GM12891 (cell line): ENCODE results near the gene POLR2A.

ENCODE experiments used
- PAX5 ChIP-seq: IDR thresholded peaks from 2 replicates; pipeline ENCODE4 v1.6.1; 2011; ENCODE audit warnings: low read length, moderate library complexity, mild to moderate bottlenecking; ENCODE audit not compliant: insufficient read depth, severe bottlenecking
- POLR2A ChIP-seq: IDR thresholded peaks from 2 replicates; pipeline ENCODE4 v1.6.1; 2011; ENCODE audit warnings: low read depth, low read length, control low read depth
- POLR2AphosphoS5 ChIP-seq: IDR thresholded peaks from 2 replicates; pipeline ENCODE4 v1.6.1; 2011; ENCODE audit warnings: low read depth, low read length, control low read depth
- SPI1 ChIP-seq: IDR thresholded peaks from 2 replicates; pipeline ENCODE4 v1.6.1; 2011; ENCODE audit warnings: low read depth, low read length, control low read depth
- TAF1 ChIP-seq: IDR thresholded peaks from 2 replicates; pipeline ENCODE4 v1.6.1; 2011; ENCODE audit warnings: low read depth, low read length, control low read depth

- TF ChIP-seq TAF1: no peak
- no peak for TF ChIP-seq POLR2AphosphoS5
- no peak for TF ChIP-seq SPI1
- TF ChIP-seq POLR2A: no peak
- TF ChIP-seq PAX5: no peak
Measured at GRCh38 chr17:7479213-7480088, 4.7 kb upstream of the POLR2A start, which contains the start of gene ZBTB4.
